GM12873 (cell line): ENCODE results near the gene CDH22.

Experiments
- CTCF ChIP-seq: IDR thresholded peaks from 2 replicates; pipeline ENCODE4 v1.5.1; 2012; ENCODE audit warnings: low read depth, mild to moderate bottlenecking, moderate library complexity, low read length, control low read depth; ENCODE audit not compliant: insufficient read depth; ENCODE audit errors: missing control alignments

Gene CDH22

GRCh38 chr20:46126440-46127056, 181.8 kb downstream of the CDH22 start:
- no peak for TF ChIP-seq CTCF
